Activated CD4-positive, alpha-beta memory T cell treated with anti-CD3 and anti-CD28 coated beads, Interleukin-2, amount 10 ng/mL, durations not matched to agents 7 days and 5 days (primary cell): ENCODE data around the gene PRICKLE3. TPM values are rescaled to one million over a fixed set of nuclear protein-coding genes. Genes with fewer than 3 reads are reported as not detected.
A peak's percentile ranks its signal among the peaks of the same experiment; 100 is the strongest.

Experiments used
- CTCF ChIA-PET: fragments of 350-600 bp; sonication (Branson Sonifier 250); formaldehyde crosslinking; loops from one replicate; lab custom pipeline; 2021; ENCODE audit warnings: antibody characterized with exemption, inconsistent platforms; lab: Charles Lee
- POLR2A ChIA-PET: fragments of 350-600 bp; sonication (Branson Sonifier 250); formaldehyde crosslinking; loops from one replicate; lab custom pipeline; 2021; ENCODE audit warnings: antibody characterized with exemption; lab: Charles Lee
- DNase-seq: peaks from one replicate; pipeline ENCODE4 v3.0.0-alpha.2; 2020
- H3K27ac Mint-ChIP-seq: one replicate; pipeline ENCODE4 v1.8.0; 2021; ENCODE audit warnings: mild to moderate bottlenecking, mixed read lengths
- H3K27me3 Mint-ChIP-seq: one replicate; pipeline ENCODE4 v1.8.0; 2021; ENCODE audit warnings: mixed read lengths
- H3K36me3 Mint-ChIP-seq: one replicate; pipeline ENCODE4 v1.8.0; 2021; ENCODE audit warnings: low read depth, mixed read lengths
- H3K4me1 Mint-ChIP-seq: one replicate; pipeline ENCODE4 v1.8.0; 2021; ENCODE audit warnings: mixed read lengths
- H3K4me3 Mint-ChIP-seq: one replicate; pipeline ENCODE4 v1.8.0; 2021; ENCODE audit warnings: mild to moderate bottlenecking, mixed read lengths
- H3K9me3 Mint-ChIP-seq: one replicate; pipeline ENCODE4 v1.8.0; 2021; ENCODE audit warnings: mixed read lengths
- total RNA-seq, 2 experiments: library from RNA; stranded (reverse); gene quantifications; one replicate each; pipeline ENCODE4 v1.2.3, GENCODE V29; 2021

Gene PRICKLE3
- total RNA-seq, 2 experiments from 2014 or later: 19.0 to 20.3 TPM

DNA sequence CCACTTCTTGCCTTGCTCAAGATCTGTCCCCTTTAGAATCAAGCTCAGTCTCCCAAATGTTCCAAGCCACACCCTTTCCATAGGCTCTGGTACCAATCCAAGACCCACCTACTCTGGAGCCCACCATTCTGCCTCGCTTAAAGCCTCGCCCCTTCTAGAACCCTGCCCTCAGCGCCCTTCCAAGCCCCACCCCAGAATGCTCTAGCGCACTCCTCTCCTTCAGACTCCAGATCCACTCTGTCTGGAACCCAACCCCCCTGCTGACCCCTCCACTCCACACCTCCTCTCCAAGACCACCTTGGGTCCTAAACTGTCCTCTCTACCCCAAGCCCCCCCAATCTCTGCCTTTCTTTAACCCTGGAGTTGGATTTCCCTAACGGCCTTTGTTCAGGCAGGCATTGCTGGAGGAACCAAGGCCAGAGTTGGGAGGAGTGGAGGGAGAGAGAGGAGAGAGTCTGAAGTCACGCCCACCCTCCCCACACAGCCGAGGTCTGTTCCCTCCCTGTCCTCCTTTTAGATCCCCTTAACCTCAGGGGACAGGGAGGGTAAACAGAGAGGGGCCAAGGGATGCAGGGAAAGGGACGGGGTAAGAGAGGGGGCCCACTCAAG, 2.4 kb upstream of the PRICKLE3 start:
- Mint-ChIP-seq H3K36me3 (peaks cover 7% of the 10 kb centered on the region), H3K9me3 (no peaks in the 10 kb centered on the region), H3K4me1 (peaks cover 52% of the 10 kb centered on the region), H3K4me3 (no peak overlapping the region), H3K27ac (no peak overlapping the region), H3K27me3 (no peaks in the 10 kb centered on the region)
- ChIA-PET CTCF (no interaction called here), POLR2A (no interaction called here)
- DNase-seq: no peak

DNA sequence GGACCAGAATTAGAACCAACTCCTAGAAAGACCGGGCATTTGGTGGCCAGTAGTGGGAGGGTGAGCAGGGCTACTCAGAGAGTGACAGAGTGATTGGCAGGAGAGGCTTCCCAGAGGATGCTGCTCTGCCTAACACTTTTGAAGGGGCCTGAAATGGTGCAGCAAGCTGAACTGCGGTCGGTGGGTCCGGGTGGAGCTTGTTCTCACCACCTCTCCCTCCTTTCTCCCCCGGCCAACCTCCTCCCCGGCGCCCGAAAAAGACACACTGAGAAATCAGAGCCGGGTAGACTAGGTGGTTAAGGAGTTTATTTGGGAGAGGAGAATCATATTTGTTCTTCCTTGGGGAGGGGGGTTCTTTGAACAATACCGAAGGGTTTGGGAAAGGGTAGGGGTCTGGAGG, 1.4 kb upstream of the PRICKLE3 start:
- no peaks in the 10 kb centered on the region for H3K9me3 Mint-ChIP-seq
- H3K27me3 Mint-ChIP-seq: no peaks in the 10 kb centered on the region
- CTCF ChIA-PET: no interaction called here
- POLR2A ChIA-PET: interaction anchor here (2.0 kb wide), 1 partner anchor 16 kb away, joined by 5 read pairs; the partner anchor contains the start of gene PLP2
- no peak for DNase-seq
- peaks cover 42% of the 10 kb centered on the region for H3K4me1 Mint-ChIP-seq
- no peak overlapping the region for H3K27ac Mint-ChIP-seq
- H3K36me3 Mint-ChIP-seq: peaks cover 8% of the 10 kb centered on the region
- no peak overlapping the region for H3K4me3 Mint-ChIP-seq

DNA sequence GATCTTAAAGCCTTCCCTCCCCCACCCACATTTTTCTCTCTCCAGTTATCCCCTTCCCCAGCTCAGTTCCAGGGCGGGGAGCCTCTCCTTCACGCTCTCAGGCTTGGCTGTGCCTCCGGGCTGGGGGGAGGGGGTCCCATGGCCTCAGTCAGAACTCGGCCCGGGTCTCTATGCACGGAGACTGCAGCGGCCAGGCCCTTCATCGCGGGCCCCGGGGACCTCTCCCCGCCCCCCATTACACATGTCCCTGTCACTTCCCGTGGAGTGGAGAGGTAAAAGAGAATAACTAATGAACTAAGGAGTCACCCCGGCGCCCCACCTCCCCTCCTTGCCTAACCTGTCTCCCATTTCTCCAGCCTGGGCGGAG, 838 bp upstream of the PRICKLE3 start:
- H3K4me3 Mint-ChIP-seq: no peak overlapping the region
- peaks cover 13% of the 10 kb centered on the region for H3K36me3 Mint-ChIP-seq
- no peaks in the 10 kb centered on the region for H3K9me3 Mint-ChIP-seq
- ChIA-PET CTCF (no interaction called here), POLR2A (interaction anchor here (2.0 kb wide), 1 partner anchor 15 kb away, joined by 5 read pairs; the partner anchor contains the start of gene PLP2)
- no peaks in the 10 kb centered on the region for H3K27me3 Mint-ChIP-seq
- no peak for DNase-seq
- peaks cover 39% of the 10 kb centered on the region for H3K4me1 Mint-ChIP-seq
- H3K27ac Mint-ChIP-seq: no peak overlapping the region

DNA sequence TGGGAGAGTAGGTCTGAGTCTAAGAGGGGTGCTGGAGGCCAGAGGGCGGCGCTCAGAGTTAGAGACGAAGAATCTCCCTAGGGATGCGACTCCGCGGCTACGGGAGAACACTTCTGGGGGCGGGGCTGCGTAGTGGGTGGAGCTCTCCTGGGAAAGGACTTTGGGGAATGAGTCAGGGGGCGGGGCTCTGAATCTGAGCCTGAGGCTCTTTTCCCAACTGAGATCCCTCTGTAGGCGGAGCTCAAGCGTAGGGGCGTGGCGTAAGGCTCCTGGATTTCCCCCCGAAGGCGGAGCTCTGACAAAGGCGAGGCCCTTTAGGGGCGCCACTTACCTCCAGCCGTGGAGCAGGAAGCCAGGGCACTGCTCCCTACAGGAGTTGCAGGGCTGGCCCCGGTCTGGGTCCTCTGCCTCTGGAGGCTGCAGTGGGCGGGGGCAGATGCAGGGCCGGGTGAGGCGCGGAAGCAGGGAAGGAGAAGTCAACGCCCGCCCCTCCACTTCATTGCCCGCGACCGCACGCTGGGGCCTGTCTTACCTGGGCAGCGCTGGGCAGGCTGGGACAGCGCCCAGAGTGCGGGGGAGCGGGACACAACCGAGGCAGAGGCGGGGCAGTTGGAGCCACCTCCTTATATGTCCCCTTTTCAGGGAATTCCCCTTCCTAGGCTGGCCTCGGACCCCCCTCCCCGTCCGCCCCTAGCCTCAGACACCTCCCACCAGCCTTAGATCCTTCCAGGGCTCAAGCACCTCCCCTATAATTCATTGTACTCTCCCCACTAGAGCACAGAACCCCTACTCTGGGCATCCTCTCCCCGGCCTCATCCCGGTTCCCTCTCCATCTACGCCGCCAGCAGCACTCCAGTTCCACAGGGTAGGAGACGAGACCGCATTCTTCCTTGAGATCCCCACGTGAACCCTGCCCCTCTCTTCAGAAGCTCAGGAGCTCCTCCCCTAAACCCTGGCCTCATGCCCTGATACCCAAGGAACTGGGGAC, 1.6 kb downstream of the PRICKLE3 start:
- H3K4me3 Mint-ChIP-seq: peak overlapping the region; percentile 84
- DNase-seq: peak; percentile 41
- H3K27ac Mint-ChIP-seq: peak overlapping the region; percentile 65
- no peaks in the 10 kb centered on the region for H3K27me3 Mint-ChIP-seq
- ChIA-PET POLR2A (interaction anchor here (0.9 to 2.0 kb wide), 2 partner anchors 12 to 18 kb away, joined by 4 to 8 read pairs; no protein-coding TSS in a partner anchor), CTCF (interaction anchor here (0.6 kb wide), 1 partner anchor 29 kb away, joined by 4 read pairs; no protein-coding TSS in a partner anchor)
- peaks cover 21% of the 10 kb centered on the region for H3K36me3 Mint-ChIP-seq
- H3K4me1 Mint-ChIP-seq: peaks cover 33% of the 10 kb centered on the region
- H3K9me3 Mint-ChIP-seq: no peaks in the 10 kb centered on the region

DNA sequence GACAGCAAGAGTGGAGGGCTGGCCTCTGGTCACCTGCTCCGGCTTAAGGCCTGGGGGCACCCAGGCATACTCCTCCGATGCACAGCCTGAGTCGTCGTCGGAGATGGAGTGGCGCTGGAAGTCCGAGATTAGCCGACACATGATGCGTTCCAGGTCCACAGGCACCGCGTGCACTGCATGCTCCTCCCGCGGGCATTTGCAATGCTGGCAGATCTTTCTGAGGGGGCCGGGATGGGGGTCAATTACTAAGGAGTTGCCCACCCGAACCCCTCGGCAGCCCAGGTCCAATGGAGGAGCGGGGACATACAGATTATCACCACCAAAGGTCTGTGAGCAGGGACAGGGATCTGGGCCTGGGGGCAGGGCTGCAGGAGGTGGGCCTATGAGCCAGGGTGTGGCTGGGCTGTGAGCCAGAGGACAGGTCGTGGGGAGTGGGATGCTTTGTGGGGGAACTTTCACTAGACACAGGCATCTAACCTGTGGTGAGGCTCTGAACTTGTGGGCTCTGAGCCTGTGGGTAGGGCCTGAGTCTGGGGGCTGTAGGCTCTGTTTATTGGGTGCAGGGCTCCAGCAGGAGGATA, 2.4 kb downstream of the PRICKLE3 start:
- ChIA-PET POLR2A (interaction anchor here (2.0 kb wide), 1 partner anchor 17 kb away, joined by 8 read pairs; no protein-coding TSS in a partner anchor), CTCF (interaction anchor here (0.6 kb wide), 1 partner anchor 28 kb away, joined by 4 read pairs; no protein-coding TSS in a partner anchor)
- Mint-ChIP-seq H3K27me3 (no peaks in the 10 kb centered on the region), H3K27ac (no peak overlapping the region), H3K36me3 (peaks cover 27% of the 10 kb centered on the region), H3K4me1 (peaks cover 31% of the 10 kb centered on the region), H3K4me3 (no peak overlapping the region), H3K9me3 (no peaks in the 10 kb centered on the region)
- no peak for DNase-seq

DNA sequence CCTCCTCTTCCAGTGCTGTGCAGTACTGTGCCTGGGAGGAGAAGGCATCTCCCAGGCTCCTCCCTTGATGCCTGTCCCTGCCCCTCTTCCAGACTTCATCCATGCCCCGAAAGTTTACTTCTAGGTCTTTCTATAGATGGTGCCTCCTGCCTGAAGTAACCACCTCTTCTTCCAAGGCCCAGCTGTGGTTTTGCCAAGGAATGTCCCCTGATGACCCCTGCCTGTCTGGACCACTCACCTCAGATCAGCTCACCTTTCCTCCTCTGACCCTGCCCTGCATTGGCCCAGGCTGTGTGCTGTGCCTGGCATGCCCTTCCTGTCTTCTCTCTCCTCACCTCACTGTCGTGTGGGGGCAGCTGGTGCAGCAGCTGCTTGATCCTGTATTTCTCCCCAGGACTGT, 6.8 kb downstream of the PRICKLE3 start:
- DNase-seq: no peak
- Mint-ChIP-seq H3K4me1 (peaks cover 37% of the 10 kb centered on the region), H3K27me3 (no peaks in the 10 kb centered on the region), H3K9me3 (no peaks in the 10 kb centered on the region), H3K27ac (no peak overlapping the region), H3K4me3 (no peak overlapping the region), H3K36me3 (peaks cover 55% of the 10 kb centered on the region)
- CTCF ChIA-PET: no interaction called here
- POLR2A ChIA-PET: no interaction called here

DNA sequence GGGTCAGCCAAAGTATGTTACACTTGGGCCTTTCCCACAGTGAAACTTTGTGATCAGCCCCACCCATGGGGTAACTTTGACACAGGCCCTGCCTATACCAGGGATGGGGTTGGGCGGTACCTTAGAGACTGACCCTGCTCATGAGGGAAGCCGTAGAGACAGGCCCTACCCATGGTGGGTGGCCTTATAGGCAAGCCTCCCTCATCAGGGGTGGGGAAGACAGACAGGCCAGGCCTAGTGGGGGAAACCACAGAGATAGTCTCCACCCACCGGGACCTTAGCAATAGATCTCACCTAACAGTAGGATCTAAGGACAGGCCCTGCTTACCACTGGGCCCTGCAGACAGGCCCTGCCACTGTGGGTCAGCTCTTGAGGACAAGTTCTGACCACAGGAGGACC, 7.6 kb downstream of the PRICKLE3 start:
- ChIA-PET CTCF (no interaction called here), POLR2A (no interaction called here)
- peaks cover 54% of the 10 kb centered on the region for H3K36me3 Mint-ChIP-seq
- no peaks in the 10 kb centered on the region for H3K9me3 Mint-ChIP-seq
- no peak overlapping the region for H3K27ac Mint-ChIP-seq
- H3K27me3 Mint-ChIP-seq: no peaks in the 10 kb centered on the region
- no peak overlapping the region for H3K4me3 Mint-ChIP-seq
- no peak for DNase-seq
- H3K4me1 Mint-ChIP-seq: peaks cover 37% of the 10 kb centered on the region

DNA sequence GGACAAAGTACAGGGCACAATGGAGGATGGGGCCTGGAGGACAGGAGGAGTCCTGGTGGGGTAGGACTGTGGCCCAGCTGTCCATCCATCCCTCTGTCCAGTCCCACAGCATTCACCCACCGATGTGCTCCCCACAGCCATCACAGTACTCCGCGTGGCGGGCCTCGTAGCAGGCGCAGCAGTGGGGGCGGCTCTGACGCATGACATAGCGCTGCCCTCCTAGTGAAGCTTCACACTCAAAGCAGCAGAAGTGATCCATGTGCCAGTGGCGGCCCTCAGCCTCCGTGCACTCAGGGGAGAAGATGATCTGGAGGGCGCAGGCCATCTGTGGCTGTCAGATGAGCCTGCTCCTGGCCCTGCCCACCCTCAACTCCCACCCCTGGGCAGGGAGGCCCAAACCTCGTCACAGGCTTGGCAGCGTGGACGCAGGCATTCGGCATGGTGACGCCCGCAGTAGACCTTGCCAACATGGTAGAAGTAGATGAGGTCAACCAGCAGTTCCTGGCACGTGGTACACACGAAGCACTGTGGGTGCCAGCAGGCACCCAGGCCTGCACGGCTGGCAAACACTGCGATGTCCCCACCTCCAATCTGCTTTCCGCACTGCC, 8.2 kb downstream of the PRICKLE3 start:
- Mint-ChIP-seq H3K27ac (no peak overlapping the region), H3K4me1 (peaks cover 43% of the 10 kb centered on the region), H3K27me3 (no peaks in the 10 kb centered on the region), H3K36me3 (peaks cover 60% of the 10 kb centered on the region), H3K4me3 (no peak overlapping the region), H3K9me3 (no peaks in the 10 kb centered on the region)
- no peak for DNase-seq
- ChIA-PET POLR2A (no interaction called here), CTCF (interaction anchor here (0.6 kb wide), 1 partner anchor 18 kb away, joined by 3 read pairs; no protein-coding TSS in a partner anchor)

DNA sequence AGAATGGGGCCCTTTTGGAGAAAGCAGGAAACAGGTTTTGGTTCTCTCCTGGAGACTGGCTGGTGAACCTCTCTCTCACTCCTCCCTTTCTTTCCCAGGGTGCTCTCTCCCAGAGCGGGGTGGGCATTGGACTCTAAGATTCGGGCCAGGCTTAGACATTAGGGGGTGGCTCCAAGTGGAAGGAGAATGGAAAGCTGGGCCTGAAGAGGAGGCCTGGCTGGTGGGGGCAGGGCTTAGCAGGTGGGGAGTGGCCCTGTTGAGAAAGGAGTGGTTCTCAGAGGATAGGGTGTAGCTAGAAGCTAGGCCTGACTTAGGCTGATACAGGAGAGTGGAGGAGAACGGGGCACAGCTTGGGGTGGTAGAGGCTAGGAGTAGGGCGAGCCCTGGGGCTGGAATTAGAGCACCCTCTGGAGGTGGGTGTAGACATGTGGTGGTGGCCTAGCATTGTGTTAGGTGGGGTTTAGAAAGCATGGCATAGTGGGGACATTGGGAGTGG, 8.8 kb downstream of the PRICKLE3 start:
- H3K27me3 Mint-ChIP-seq: no peaks in the 10 kb centered on the region
- ChIA-PET CTCF (interaction anchor here (0.6 kb wide), 1 partner anchor 18 kb away, joined by 3 read pairs; no protein-coding TSS in a partner anchor), POLR2A (no interaction called here)
- DNase-seq: no peak
- H3K4me1 Mint-ChIP-seq: peaks cover 46% of the 10 kb centered on the region
- no peaks in the 10 kb centered on the region for H3K9me3 Mint-ChIP-seq
- peaks cover 62% of the 10 kb centered on the region for H3K36me3 Mint-ChIP-seq
- H3K27ac Mint-ChIP-seq: peak overlapping the region; percentile 62
- no peak overlapping the region for H3K4me3 Mint-ChIP-seq

DNA sequence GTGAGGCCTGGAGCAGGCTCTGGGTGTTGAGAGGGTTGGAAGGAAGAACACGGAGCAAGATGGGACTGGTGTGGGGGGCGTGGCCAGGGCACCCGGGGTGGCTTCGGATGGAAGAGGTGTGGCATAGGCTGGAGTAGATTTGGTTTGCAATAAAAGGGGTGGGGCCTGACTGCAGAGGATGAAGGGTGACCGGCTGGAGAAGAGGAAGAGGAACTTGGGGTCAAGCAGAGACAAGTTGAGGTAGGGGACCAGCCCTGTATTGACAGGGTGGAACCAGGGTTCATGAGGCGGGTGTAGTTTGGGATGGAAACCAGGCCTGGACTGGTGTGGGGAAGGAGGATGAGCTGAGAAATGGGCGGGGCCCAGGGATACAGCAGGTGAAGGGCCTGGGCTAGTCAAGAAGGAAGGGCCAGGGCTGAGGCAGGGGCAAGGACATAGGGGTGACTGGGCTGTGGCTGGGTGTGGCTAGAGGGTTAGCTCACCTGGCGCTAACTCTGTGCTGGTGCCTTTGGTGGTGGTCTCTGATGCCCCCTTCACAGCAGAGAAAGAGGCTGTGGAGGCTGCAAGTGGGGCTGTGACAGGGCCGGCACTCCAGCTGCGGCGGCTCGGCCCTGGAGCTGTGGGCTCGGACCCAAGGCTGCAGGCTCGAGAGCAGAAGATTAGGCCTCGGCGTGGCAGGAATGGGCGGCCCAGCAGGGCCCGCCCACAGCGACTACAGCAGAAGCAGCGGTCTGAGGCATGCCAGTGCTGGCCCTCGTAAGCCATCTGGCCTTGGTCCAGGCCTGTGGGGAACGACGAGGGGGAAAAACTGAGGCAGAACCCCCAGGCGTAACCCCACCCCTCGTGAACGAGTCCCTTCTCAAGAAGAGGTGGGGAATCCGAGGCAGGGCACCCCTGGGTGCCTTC, 9.5 kb downstream of the PRICKLE3 start:
- Mint-ChIP-seq H3K27me3 (no peaks in the 10 kb centered on the region), H3K27ac (no peak overlapping the region), H3K4me3 (no peak overlapping the region), H3K4me1 (peaks cover 46% of the 10 kb centered on the region), H3K9me3 (no peaks in the 10 kb centered on the region), H3K36me3 (peaks cover 59% of the 10 kb centered on the region)
- no peak for DNase-seq
- CTCF ChIA-PET: interaction anchor here (1.0 kb wide), 1 partner anchor 13 kb away, joined by 3 read pairs; no protein-coding TSS in a partner anchor
- POLR2A ChIA-PET: interaction anchor here (2.1 kb wide), 1 partner anchor 10 kb away, joined by 6 read pairs; no protein-coding TSS in a partner anchor

DNA sequence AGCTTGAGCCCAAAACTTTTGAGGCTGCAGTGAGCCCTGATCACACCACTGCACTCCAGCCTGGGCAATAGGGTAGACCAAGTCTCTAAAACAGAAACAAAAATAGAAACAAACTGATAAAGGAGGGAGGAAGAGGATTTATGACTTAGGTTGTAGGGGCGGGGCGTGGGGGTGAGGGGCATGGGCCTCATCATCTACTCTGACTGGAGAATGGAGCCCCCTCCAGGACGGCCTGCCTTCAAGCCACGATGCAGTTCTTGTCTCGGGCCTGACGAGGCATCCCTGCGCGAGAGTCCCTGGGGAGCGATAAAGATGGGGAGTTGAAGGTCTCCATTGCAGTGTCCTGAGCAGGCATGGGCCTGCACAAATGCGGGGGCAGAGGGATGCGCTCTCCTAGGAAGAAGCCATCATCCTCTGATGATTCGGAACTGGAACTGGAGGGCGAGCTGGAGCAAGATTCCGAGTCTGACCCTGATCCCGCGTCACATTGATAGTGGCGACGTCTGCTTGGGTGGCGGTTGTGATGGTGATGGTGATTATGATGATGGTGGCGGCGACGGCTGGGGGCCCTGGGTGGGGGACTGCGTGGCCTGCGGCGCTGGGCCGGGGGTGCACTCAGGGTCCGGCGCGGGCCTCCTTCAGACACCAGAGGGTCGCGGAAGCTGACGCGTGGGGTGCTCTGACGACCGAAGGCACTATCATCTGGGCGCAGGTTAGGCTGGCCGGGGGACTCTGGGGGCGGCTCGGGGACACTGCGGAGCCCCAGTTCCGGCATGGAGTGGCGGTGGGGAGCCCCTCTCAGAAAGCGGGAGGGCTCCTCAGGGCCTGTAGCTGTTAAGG, 10.5 kb downstream of the PRICKLE3 start:
- H3K36me3 Mint-ChIP-seq: peaks cover 55% of the 10 kb centered on the region
- DNase-seq: no peak
- H3K4me1 Mint-ChIP-seq: peaks cover 48% of the 10 kb centered on the region
- ChIA-PET POLR2A (interaction anchor here (2.1 kb wide), 1 partner anchor 9 kb away, joined by 6 read pairs; no protein-coding TSS in a partner anchor), CTCF (interaction anchor here (1.0 kb wide), 1 partner anchor 14 kb away, joined by 3 read pairs; no protein-coding TSS in a partner anchor)
- no peaks in the 10 kb centered on the region for H3K9me3 Mint-ChIP-seq
- no peaks in the 10 kb centered on the region for H3K27me3 Mint-ChIP-seq
- H3K27ac Mint-ChIP-seq: no peak overlapping the region
- H3K4me3 Mint-ChIP-seq: no peak overlapping the region
